GM12864 (cell line): ENCODE results near the gene SERPINA1.
"Not testable (repeated sequence)": the region's sequence is repeated elsewhere in the genome, so short reads cannot be mapped to it uniquely, and the experiment has no call there.

Experiments used
- DNase-seq: peaks from one replicate; pipeline ENCODE4 v3.0.0-alpha.2; 2011; ENCODE audit warnings: low read depth
- H3K4me3 ChIP-seq: 2 replicates; pipeline ENCODE4 v1.5.1; 2011; ENCODE audit warnings: mild to moderate bottlenecking, low read depth, low read length, control low read depth
- CTCF ChIP-seq: IDR thresholded peaks from 2 replicates; pipeline ENCODE4 v1.5.1; 2011; ENCODE audit warnings: low read depth, mild to moderate bottlenecking, moderate library complexity, low read length, control low read depth, inconsistent platforms; ENCODE audit errors: missing control alignments

SERPINA1 gene

GRCh38 chr14:94412671-94413638, 24.6 kb upstream of the SERPINA1 start:
- DNase-seq: no peak
- H3K4me3 ChIP-seq: no peak overlapping the region
- peak; percentile 44 for TF ChIP-seq CTCF

DNA sequence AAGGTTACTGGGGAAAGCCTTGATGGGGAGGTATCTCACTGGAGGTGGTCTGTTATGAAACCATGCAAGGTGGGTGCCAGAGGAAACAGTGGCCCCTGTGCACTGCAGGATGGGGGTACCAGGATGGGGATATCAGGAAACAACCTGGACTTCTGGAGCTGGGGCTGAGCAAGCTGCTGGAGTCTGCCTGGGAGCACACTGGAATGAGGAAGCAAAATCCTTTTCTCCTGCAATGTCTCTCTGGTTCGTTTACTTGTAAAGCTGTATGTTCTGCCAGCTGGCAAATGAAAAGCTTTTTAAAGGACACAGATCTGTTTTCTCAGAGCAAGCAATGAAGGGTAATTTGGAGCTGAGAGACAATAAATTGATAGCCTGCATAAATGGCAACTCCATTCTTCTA, 23.2 kb upstream of the SERPINA1 start:
- TF ChIP-seq CTCF: no peak
- no peak for DNase-seq

GRCh38 chr14:94409430-94409829, 21.0 kb upstream of the SERPINA1 start:
- DNase-seq, H3K4me3 ChIP-seq: not testable (repeated sequence)

More for the DNA sequence above, 23.2 kb upstream of the SERPINA1 start:
- no peak overlapping the region for H3K4me3 ChIP-seq

GRCh38 chr14:94408546-94409095, 20.2 kb upstream of the SERPINA1 start:
- DNase-seq: no peak
- H3K4me3 ChIP-seq: no peak overlapping the region
- TF ChIP-seq CTCF: no peak

DNA sequence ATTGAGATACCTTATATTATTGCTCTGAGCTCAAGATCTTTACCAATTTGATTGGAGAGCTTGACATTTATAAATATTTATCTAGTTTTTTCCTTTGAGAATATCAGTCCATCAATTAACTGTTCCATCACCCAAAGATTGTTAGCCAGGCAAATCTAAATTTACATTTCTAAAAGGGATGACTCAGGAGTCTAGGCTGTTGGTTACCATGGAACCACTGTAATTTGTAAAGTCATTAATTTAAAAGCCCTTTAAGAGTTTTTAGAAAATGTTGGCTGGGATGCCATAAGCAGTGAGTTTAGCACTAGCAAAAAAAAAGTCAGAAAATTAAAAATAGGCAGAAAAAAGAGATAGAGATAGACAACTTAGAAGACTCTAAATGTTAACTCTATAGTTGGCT, 19.5 kb upstream of the SERPINA1 start:
- DNase-seq: no peak
- no peak for TF ChIP-seq CTCF
- H3K4me3 ChIP-seq: no peak overlapping the region

GRCh38 chr14:94406910-94407309, 18.5 kb upstream of the SERPINA1 start:
- TF ChIP-seq CTCF: no peak
- DNase-seq: no peak
- H3K4me3 ChIP-seq: no peak overlapping the region

DNA sequence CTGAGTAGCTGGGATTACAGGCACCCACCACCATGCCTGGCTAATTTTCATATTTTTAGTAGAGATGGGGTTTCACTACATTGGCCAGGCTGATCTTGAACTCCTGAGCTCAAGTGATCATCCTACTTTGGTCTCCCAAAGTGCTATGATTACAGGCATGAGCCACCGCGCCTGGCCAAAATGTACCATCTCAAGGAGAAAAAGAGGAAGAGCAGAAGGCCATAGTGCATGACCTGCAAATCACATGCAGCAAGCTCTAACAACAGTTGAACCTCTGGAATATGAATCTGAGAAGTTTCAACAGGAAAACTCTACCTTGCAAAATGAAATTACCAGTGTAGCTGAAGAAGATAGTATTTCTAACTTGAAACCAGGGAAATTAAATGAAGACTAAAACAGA, 17.1 kb upstream of the SERPINA1 start:
- H3K4me3 ChIP-seq: no peak overlapping the region
- DNase-seq: no peak
- TF ChIP-seq CTCF: no peak
